CD4-positive, alpha-beta T cell (primary cell): ENCODE measurements around the gene TIGD3. TPM values are rescaled to one million over a fixed set of nuclear protein-coding genes. Genes with fewer than 3 reads are reported as not detected.
A peak's percentile ranks its signal among the peaks of the same experiment; 100 is the strongest.

Experiments
- ATAC-seq: fragments of 200-7000 bp; cut with Tn5 transposase; one replicate; pipeline ENCODE4 v1.10.0; 2022; ENCODE audit warnings: mild to moderate bottlenecking; ENCODE audit not compliant: poor library complexity
- CTCF ChIA-PET: fragments of 350-600 bp; sonication (Branson Sonifier 250); formaldehyde crosslinking; loops from one replicate; lab custom pipeline; 2021; ENCODE audit warnings: antibody characterized with exemption, inconsistent platforms; lab: Charles Lee
- POLR2A ChIA-PET: fragments of 350-600 bp; sonication (Branson Sonifier 250); formaldehyde crosslinking; loops from one replicate; lab custom pipeline; 2021; ENCODE audit warnings: antibody characterized with exemption, inconsistent platforms; lab: Charles Lee
- DNase-seq, 14 experiments: peaks; one replicate each; pipeline ENCODE4 v3.0.0-alpha.2; 2013 to 2020; ENCODE audit warnings: mixed read lengths in 2 of 14
- H3K27ac ChIP-seq, 2 donors: one replicate each; pipeline versions ENCODE4 v1.5.1 to v1.7.0; 2013; ENCODE audit warnings: low read length in 2 of 2, low read depth in 1 of 2, mild to moderate bottlenecking in 1 of 2
- H3K27me3 ChIP-seq, 2 experiments: 1 replicate in 1 of 2; 2 replicates in 1 of 2; pipeline versions ENCODE4 v1.6.1 to v1.7.0; 2013; ENCODE audit warnings: low read length in 2 of 2, control low read depth in 1 of 2, mild to moderate bottlenecking in 1 of 2, moderate library complexity in 1 of 2; ENCODE audit not compliant: insufficient read depth in 2 of 2, control insufficient read depth in 1 of 2
- H3K36me3 ChIP-seq: one replicate; pipeline ENCODE4 v1.6.1; 2013; ENCODE audit warnings: low read length, control low read depth; ENCODE audit not compliant: insufficient read depth
- H3K4me1 ChIP-seq: one replicate; pipeline ENCODE4 v1.6.1; 2013; ENCODE audit warnings: low read length, control low read depth; ENCODE audit not compliant: insufficient read depth
- H3K4me3 ChIP-seq: one replicate; pipeline ENCODE4 v1.5.1; 2013; ENCODE audit warnings: mild to moderate bottlenecking, low read length, moderate library complexity
- H3K9me3 ChIP-seq, 2 experiments: 1 replicate in 1 of 2; 2 replicates in 1 of 2; pipeline versions ENCODE4 v1.6.1 to v1.7.0; 2013; ENCODE audit warnings: low read length in 2 of 2, mild to moderate bottlenecking in 2 of 2, control low read depth in 1 of 2, moderate library complexity in 1 of 2; ENCODE audit not compliant: control insufficient read depth in 1 of 2, insufficient read depth in 1 of 2
- H3K27ac Mint-ChIP-seq: one replicate; pipeline ENCODE4 v1.8.0; 2020; ENCODE audit warnings: mixed read lengths
- H3K27me3 Mint-ChIP-seq: one replicate; pipeline ENCODE4 v1.8.0; 2021; ENCODE audit warnings: mixed read lengths
- H3K36me3 Mint-ChIP-seq: one replicate; pipeline ENCODE4 v1.8.0; 2021; ENCODE audit warnings: low read depth, mixed read lengths
- H3K4me1 Mint-ChIP-seq: one replicate; pipeline ENCODE4 v1.8.0; 2021; ENCODE audit warnings: low read depth, mixed read lengths
- H3K4me3 Mint-ChIP-seq: one replicate; pipeline ENCODE4 v1.8.0; 2020; ENCODE audit warnings: mild to moderate bottlenecking, mixed read lengths
- H3K9me3 Mint-ChIP-seq: one replicate; pipeline ENCODE4 v1.8.0; 2020; ENCODE audit warnings: mixed read lengths
- CTCF ChIP-seq: fragments of 200-600 bp; IDR thresholded peaks from one replicate; pipeline ENCODE4 v1.8.0; 2022; ENCODE audit warnings: antibody characterized with exemption, mild to moderate bottlenecking
- intact Hi-C, 2 experiments: fragments of 100-400 bp; cut with DNase I in 1 of 2; cut with micrococcal nuclease in 1 of 2; formaldehyde crosslinking; loops; one replicate each; pipeline versions ENCODE4 v1.15.1 to v1.9.0; 2023 to 2025; cut with DNase I, micrococcal nuclease
- polyA plus RNA-seq, 2 donors: library from polyadenylated mRNA; unstranded; fragments of 120-200 nt; gene quantifications; one replicate each; pipeline ENCODE4 v1.2.1, GENCODE V29; 2013
- total RNA-seq, 174 experiments: library from RNA in 2 of 174; stranded (reverse) in 2 of 174; gene quantifications; one replicate each; pipeline ENCODE4 v1.2.3 and lab custom pipeline; 2021 to 2026

Gene TIGD3, protein sequence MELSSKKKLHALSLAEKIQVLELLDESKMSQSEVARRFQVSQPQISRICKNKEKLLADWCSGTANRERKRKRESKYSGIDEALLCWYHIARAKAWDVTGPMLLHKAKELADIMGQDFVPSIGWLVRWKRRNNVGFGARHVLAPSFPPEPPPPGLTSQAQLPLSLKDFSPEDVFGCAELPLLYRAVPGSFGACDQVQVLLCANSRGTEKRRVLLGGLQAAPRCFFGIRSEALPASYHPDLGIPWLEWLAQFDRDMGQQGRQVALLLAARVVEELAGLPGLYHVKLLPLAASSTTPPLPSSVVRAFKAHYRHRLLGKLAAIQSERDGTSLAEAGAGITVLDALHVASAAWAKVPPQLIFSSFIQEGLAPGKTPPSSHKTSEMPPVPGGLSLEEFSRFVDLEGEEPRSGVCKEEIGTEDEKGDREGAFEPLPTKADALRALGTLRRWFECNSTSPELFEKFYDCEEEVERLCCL
- total RNA-seq (under 1 TPM; 0.73 to 0.85 TPM), total RNA-seq (lab: John Stamatoyannopoulos, UW) (0 to 2.4 (median 0.94) reads per million in 172 experiments)
- 0.49 TPM for polyA plus RNA-seq (2013, experiment 1 of 2)
- polyA plus RNA-seq (2013, experiment 2 of 2): 0.52 TPM

- Mint-ChIP-seq H3K27me3 (no peaks in the 10 kb centered on the region), H3K4me1 (peaks cover 18% of the 10 kb centered on the region), H3K9me3 (no peaks in the 10 kb centered on the region), H3K4me3 (peak within 1 kb of the TSS; percentile 97), H3K27ac (peak within 1 kb of the TSS; percentile 79), H3K36me3 (peaks cover 41% of the 10 kb centered on the region)
- Histone ChIP-seq H3K4me3 (peak within 1 kb of the TSS; percentile 61), H3K27ac (peak within 1 kb of the TSS in 1 of 2 donors; percentile 26), H3K36me3 (peaks cover 32% of the 10 kb centered on the region), H3K9me3 (no peaks in the 10 kb centered on the region), H3K4me1 (peaks cover 20% of the 10 kb centered on the region), H3K27me3 (no peaks in the 10 kb centered on the region)
- CTCF ChIA-PET: interaction anchor here (1.0 to 2.2 kb wide), 4 partner anchors 24 to 39 kb away, joined by 3 to 9 read pairs (median 4); partner anchors contain the start of gene SLC25A45
- peak; percentile 91 to 99 (median 96) for DNase-seq
- TF ChIP-seq CTCF: no peak
- POLR2A ChIA-PET: interaction anchor here (0.9 to 3.0 kb wide), 7 partner anchors 10 to 222 kb away, joined by 3 to 19 read pairs (median 3); partner anchors contain the start of genes DPF2, EHBP1L1 and MALAT1
- intact Hi-C loops: no loop called here
- ATAC-seq: peak; percentile 96
Measured at GRCh38 chr11:65354265-65355012, at the start of gene TIGD3. Gene TIGD3, plus strand, starts transcription at chr11:65354751. Its CDS starts 1,058 bp downstream, at chr11:65355809.

DNA sequence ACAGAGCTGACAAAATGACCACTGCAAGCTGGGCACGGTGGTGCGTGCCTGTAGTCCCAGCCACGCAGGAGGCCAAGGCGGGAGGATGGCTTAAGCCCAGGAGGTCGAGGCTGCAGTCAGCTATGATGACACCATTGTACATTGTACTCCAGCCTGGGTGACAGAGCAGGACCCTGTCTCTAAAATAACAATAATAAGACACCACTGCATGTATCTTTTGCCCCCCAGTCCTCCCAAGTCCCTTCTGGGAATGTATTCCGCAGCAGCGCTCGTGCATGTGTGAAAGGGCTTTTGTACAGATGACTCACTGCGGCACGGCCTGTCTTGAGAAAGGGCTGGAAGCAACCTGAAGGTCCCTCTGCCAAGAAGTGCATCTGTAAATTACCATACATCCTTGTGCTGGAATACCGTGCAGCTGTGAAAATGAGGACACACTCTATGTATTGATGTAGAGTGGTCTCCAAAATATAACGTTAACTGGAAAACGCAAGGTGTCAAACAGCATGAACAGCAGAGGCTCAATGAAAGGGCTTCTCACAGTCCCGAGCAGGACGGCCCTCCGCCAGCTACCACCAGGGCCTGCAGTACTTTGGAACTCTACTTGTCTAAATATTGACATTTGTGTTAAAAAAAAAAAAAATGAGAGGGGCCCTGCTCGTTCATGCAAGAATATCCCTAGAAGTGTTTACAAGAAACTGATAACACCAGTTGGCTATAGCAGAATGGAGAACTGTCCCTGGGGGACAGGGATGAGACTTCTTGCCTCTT, 48.9 kb upstream of the TIGD3 start:
- no peaks in the 10 kb centered on the region for H3K4me1 ChIP-seq
- intact Hi-C loops: no loop called here
- H3K27ac Mint-ChIP-seq: no peak overlapping the region
- no peak overlapping the region for H3K4me3 Mint-ChIP-seq
- no peaks in the 10 kb centered on the region for H3K36me3 ChIP-seq
- ATAC-seq (no peak), DNase-seq (no peak)
- no peaks in the 10 kb centered on the region for H3K27me3 Mint-ChIP-seq
- no peak overlapping the region for H3K27ac ChIP-seq
- no peaks in the 10 kb centered on the region for H3K9me3 ChIP-seq
- CTCF ChIA-PET: interaction anchor here (1.5 kb wide), 1 partner anchor 10 kb away, joined by 3 read pairs; no protein-coding TSS in a partner anchor
- no peaks in the 10 kb centered on the region for H3K36me3 Mint-ChIP-seq
- no peak overlapping the region for H3K4me3 ChIP-seq
- H3K4me1 Mint-ChIP-seq: no peaks in the 10 kb centered on the region
- H3K27me3 ChIP-seq: no peaks in the 10 kb centered on the region
- H3K9me3 Mint-ChIP-seq: no peaks in the 10 kb centered on the region
- POLR2A ChIA-PET: no interaction called here
- no peak for TF ChIP-seq CTCF
